Measurements from ENCODE around the gene CCDC142. TPM values are rescaled to one million over a fixed set of nuclear protein-coding genes. Genes with fewer than 3 reads are reported as not detected.

CCDC142 gene
- total RNA-seq, 1 donor from 2014 or later: 5.5 TPM

Other genes starting within 250 kb of the CCDC142 start
- 0.14 TPM in 1 of 2 replicates, not detected in the other for gene SLC4A5, start 139.6 kb downstream of the CCDC142 start, total RNA-seq
- 92.0 and 103 TPM in 2 replicates for gene DCTN1, start 102.7 kb downstream of the CCDC142 start, total RNA-seq
- 0.92 and 1.1 TPM in 2 replicates for gene C2orf81, start 61.4 kb downstream of the CCDC142 start, total RNA-seq
- 45.4 and 53.5 TPM in 2 replicates for gene WDR54, start 61.3 kb downstream of the CCDC142 start, total RNA-seq
- gene RTKN, start 41.1 kb downstream of the CCDC142 start, total RNA-seq: 49.8 and 58.1 TPM in 2 replicates
- gene INO80B, start 27.9 kb downstream of the CCDC142 start, total RNA-seq: 20.9 and 23.4 TPM in 2 replicates
- 57.9 and 64.7 TPM in 2 replicates for gene WBP1, start 24.6 kb downstream of the CCDC142 start, total RNA-seq
- 73.9 and 79.9 TPM in 2 replicates for gene MOGS, start 17.6 kb downstream of the CCDC142 start, total RNA-seq
- 43.9 and 74.0 TPM in 2 replicates for gene MRPL53, start 10.3 kb downstream of the CCDC142 start, total RNA-seq
- 11.1 and 12.2 TPM in 2 replicates for gene TTC31, start 83 bp upstream of the CCDC142 start, total RNA-seq
- gene LBX2, start 16.6 kb upstream of the CCDC142 start, total RNA-seq: 0.56 TPM in 2 replicates
- 16.7 and 17.5 TPM in 2 replicates for gene PCGF1, start 24.7 kb upstream of the CCDC142 start, total RNA-seq
- gene TLX2, start 31.5 kb upstream of the CCDC142 start, total RNA-seq: not detected in 2 replicates
- 5.3 and 6.7 TPM in 2 replicates for gene DQX1, start 43.2 kb upstream of the CCDC142 start, total RNA-seq
- 80.1 and 85.8 TPM in 2 replicates for gene AUP1, start 46.7 kb upstream of the CCDC142 start, total RNA-seq
- gene HTRA2, start 46.9 kb upstream of the CCDC142 start, total RNA-seq: 18.3 and 28.1 TPM in 2 replicates
- 0.33 and 0.56 TPM in 2 replicates for gene LOXL3, start 70.9 kb upstream of the CCDC142 start, total RNA-seq
- 1.4 and 4.4 TPM in 2 replicates for gene DOK1, start 71.7 kb upstream of the CCDC142 start, total RNA-seq
- gene M1AP, start 165.3 kb upstream of the CCDC142 start, total RNA-seq: 0.56 and 0.63 TPM in 2 replicates
- gene SEMA4F, start 171.2 kb upstream of the CCDC142 start, total RNA-seq: 8.2 and 12.7 TPM in 2 replicates

All from airway epithelial cell (primary cell).